ACHN (cell line): ENCODE results near the gene FCRLB.
"Not testable (repeated sequence)": the region's sequence is repeated elsewhere in the genome, so short reads cannot be mapped to it uniquely, and the experiment has no call there.

Source experiments
- DNase-seq: peaks from one replicate; pipeline ENCODE4 v3.0.0-alpha.2; 2015
- in situ Hi-C: cut with HindIII; loops from 2 replicates; pipeline ENCODE4 v1.10.0; 2017; ENCODE audit warnings: low sequenced_read_pairs, low pct_ligation_motif_present, low pct_unique_long_range_greater_than_20kb

The FCRLB gene, protein sequence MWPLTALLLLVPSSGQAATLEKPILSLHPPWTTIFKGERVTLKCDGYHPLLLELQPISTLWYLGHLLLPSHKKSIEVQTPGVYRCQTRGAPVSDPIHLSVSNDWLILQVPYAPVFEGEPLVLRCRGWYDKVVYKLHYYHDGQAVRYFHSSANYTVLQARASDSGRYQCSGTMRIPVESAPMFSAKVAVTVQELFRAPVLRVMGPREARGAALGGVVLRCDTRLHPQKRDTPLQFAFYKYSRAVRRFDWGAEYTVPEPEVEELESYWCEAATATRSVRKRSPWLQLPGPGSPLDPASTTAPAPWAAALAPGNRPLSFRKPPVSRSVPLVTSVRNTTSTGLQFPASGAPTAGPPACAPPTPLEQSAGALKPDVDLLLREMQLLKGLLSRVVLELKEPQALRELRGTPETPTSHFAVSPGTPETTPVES

DNA sequence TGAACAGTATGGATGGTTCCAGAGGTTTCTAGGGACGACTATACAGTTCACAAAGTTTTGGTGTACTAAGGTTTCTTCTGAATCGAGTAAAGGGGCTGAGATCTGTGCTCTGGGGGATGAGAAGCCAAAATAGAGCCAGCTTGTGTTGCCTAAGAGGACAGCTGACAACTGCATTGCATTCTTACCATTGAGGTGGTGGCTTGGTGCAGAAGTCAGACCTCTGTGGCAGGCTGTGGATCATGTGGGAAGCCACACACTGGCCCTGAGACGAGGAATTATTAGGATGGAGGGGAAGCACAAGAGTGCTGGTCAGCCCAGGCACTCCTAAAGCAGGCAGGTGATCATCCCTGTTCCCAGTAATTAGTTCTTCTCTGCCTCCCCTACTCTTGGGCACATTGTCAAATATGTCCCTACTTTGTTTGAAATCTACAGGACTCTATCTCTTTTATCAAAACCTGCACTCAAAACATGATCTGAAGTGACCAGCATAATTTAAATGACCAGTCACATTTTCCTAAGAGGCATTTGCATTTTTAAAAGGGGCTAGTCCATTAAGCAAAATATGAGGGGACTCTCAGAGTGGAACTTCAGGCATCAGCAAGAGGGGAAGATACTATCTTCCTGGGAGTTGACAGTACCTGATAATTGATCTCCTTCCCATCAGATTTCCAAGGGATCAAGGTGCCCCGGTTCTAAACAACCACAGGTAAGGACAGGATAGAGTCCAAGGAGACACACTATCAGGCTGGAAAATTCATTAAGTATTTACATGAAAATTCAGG, at the start of gene FCRLB:
TSS of gene FCRLB (plus strand) at position 589 of the 782 bp plus-strand sequence. CDS start 1,129 bp downstream, outside the sequence.
- DNase-seq, result no peak
- in situ Hi-C loops, result no loop called here

DNA sequence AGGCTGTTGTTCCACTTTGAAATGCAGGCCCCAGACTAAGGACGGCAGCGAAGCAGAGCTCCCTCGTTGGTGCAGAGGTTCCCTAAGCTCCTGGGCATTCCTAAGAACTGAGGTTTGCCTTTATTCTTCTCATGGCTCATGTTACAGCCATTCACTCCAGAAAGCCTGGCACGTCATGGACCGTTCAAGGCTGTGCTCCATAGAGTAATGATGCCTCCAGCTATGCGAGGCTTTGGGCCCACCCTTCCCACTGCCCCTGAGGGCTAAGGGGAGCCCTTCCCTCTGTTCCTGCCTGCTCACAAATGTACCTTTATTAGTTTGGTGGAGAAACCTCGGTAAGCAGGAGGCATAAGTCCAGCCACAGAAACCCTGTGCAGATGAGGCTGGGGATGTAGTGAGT, 47.9 kb upstream of the FCRLB start:
- in situ Hi-C loops, DNase-seq: not testable (repeated sequence)

DNA sequence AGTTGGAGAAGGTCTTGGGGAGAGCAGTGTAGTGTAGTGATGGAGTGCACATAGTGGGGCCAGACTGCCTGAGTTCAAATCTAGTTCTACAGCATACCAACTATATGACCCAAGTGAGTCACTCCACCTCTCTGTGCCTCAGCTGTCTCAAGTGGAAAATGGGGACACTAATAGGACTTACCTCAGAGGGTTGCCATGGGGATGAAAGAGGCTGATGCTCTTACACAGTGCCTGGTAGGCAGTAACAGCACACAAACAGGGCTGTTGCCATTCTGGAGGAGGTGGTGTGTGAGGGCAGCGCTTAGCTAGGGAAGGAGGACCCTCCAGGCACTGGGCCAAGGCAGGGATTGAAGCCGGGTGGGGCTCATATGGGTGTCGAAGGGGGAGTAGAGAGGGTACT, 46.9 kb upstream of the FCRLB start:
- in situ Hi-C loops, DNase-seq: not testable (repeated sequence)

DNA sequence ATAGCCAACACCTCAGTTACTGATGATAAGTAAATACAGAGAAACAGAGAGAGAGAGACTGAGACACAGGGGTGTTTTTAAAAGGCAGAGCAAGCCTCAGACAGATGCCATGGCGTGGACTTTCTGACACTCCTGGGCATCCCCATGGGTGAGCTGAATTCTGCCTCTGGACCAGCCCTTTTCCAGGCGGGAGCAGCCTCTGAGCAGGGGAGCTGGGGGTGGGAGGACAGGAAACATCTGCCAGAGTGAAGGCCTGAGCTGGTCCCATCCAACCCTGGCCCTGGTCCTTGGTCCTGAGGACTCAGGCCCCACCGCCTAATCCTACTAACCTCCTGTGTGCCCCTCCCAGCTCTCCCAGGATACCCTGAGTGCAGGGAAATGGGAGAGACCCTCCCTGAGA, 46.4 kb upstream of the FCRLB start:
- DNase-seq, in situ Hi-C loops: not testable (repeated sequence)

DNA sequence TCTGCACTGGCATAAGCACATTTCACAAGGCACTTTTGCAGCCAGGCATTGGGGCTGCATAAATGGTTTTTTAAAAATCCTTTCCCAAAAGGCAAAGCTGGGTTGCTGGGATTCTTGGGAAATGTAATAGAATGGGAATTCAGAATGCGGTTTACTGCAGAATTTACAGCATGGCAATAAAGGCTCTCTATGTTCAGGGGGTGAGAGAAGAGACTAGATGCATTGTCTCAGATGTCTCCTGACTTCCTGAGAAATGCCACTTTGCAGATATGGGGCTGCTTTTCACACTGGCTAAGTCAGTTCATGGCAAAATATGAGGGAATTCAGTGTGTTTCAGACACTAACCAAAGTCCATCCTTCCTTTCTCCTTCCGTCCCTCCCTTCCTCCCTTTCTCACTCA, 44.9 kb upstream of the FCRLB start:
- in situ Hi-C loops, result no loop called here
- DNase-seq, result no peak

DNA sequence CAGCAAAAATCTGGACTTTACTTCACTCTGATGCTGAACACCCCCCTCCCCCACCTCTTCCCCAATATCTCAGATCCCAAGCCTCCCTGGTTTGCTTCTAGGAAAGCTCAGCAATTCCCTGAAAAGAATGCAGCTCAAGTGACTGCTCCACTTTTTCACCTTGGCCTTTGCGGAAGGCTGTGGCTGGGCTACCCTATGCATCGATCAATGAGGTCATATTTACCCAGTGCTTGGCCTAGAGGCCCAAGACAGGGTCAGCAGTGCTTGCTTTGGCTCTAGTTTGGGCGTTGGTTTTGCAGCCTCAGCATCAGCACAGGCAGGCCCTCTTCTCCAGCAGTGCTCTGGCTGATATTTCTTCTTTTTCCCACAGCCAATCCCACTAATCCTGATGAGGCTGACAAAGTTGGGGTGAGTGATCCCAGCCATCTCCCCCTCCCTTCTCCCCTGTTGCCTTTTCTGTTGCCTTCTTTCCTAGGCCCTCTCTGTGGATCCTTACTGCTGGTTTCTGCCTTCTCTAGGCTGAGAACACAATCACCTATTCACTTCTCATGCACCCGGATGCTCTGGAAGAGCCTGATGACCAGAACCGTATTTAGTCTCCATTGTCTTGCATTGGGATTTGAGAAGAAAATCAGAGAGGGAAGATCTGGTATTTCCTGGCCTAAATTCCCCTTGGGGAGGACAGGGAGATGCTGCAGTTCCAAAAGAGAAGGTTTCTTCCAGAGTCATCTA, 44.2 kb upstream of the FCRLB start:
- no peak for DNase-seq

DNA sequence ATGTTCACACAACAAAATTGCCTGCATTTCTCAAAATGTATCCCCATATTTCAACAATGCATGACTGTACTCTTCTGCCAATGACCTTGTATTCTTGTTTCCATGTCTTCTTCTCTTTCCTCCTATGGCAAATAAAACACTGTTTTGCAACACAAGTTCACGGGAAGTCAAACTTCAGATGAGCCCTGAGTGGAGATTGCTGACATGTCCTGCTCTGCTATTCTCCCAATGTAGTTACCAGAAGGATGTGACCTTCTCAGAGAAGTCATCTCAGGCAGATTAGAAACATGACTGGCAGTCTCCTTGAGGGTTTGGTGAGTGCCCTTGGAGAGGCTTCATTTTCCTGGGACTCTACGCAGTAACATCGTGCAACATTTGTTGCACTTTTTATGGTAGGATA, 42.8 kb upstream of the FCRLB start:
- in situ Hi-C loops, result no loop called here

More for the DNA sequence above, 44.2 kb upstream of the FCRLB start:
- in situ Hi-C loops, result no loop called here

DNA sequence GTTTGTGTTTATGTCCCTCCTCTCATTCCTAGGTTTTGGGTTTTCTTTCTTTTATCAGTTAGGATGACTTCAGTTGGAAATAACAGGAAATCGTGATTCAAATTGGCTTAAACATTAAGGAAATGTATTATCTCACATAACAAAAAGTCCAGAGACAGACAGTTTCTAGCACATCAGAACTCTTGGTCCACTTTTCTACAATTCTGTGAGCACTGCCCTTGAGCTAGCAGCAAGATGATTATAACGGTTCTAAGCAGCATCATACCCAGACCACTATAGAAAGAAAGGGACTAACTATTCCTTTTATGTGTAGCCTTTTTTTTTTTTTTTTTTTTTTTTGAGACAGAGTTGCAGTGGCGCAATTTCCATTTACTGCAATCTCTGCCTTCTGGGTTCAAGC, 39.5 kb upstream of the FCRLB start:
- no peak for DNase-seq
- in situ Hi-C loops, result no loop called here

More for the DNA sequence above, 42.8 kb upstream of the FCRLB start:
- no peak for DNase-seq

DNA sequence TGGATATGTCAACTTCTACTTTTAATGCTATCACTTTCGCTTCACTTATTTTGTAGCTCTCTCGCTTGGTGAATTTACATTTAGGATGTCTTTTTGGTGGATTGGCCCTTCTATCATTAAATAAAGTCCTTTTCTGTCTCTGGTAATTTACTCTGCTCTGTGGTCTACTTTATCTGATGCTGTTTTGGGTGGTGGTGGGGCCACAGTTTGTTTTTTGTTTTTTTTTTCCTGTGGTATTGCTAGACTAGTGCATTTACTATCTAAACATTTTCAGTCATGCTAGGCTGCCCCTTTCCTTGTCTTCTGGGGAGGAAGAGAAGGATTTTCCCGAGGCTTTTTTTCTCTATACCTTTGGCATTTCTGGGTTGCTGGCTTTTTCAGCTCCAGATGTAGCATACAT, 32.4 kb upstream of the FCRLB start:
- in situ Hi-C loops, result no loop called here
- no peak for DNase-seq

DNA sequence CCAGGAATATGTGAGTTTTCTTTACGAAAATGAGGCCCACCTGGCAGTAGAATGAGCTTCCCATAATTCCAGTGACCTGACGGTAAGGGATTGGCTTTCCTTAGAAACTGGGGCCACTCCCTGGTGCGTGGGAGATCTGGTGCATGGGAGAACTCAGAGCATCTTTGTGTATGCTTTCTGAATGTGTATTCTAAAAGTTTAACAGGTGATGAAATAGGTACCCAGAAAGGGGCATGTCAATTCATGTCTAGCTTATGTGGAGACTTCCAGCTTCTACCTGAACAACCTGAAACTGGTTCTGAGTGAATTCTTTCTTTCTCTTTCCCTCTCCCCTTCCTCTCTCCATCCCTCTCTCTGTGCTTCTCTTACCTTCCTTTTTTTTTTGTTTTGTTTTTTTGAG, 29.5 kb upstream of the FCRLB start:
- in situ Hi-C loops, result no loop called here
- DNase-seq, result no peak

DNA sequence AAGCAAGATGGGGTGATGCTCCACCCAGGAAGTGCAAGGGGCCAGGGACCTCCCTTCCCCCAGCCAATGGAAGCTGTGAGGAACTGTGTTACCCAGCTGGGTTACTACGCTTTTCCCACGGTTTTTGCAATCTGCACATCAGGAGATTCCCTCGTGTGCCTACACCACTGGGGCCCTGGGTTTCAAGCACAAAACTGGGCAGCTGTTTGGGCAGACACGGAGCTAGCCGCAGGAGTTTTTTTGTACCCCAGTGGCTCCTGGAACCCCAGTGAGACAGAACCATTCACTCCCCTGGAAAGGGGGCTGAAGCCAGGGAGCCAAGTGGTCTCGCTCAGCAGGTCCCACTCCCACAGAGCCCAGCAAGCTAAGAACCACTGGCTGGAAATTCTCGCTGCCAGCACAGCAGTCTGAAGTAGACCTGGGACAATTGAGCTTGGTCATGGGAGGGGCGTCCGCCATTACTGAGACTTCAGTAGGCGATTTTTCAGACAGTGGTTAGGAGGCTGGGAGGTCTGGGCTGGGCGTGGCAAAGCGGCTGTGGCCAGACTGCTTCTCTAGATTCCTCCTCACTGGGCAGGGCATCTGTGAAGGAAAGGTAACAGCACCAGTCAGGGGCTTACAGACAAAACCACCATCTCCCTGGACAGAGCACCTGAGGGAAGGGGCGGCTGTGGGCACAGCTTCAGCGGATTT, 28.2 kb upstream of the FCRLB start:
- in situ Hi-C loops, DNase-seq: not testable (repeated sequence)

DNA sequence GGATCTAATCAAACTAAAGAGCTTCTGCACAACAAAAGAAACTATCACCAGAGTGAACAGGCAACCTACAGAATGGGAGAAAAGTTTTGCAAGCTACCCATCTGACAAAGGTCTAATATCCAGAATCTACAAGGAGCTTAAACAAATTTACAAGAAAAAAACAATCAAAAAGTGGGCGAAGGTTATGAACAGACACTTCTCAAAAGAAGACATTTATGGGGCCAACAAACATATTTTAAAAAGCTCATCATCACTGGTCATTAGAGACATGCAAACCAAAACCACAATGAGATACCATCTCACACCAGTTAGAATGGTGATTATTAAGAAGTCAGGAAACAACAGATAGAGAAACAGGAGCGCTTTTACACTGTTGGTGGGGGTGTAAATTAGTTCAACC, 23.0 kb upstream of the FCRLB start:
- DNase-seq, in situ Hi-C loops: not testable (repeated sequence)

DNA sequence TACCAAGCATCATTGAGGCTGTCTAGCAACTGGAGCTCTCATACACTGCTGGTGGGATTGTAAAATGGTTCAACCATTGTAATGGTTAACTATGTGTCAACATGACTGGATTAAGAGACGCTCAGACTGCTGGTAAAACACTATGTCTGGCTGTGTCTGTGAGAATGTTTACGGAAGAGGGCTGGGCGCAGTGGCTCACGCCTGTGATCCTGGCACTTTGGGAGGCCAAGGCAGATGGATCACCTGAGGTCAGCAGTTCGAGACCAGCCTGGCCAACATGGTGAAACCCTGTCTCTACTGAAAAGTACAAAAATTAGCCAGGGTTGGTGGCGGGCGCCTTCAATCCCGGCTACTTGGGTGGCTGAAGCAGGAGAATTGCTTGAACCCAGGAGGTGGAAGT, 19.1 kb upstream of the FCRLB start:
- in situ Hi-C loops, result no loop called here
- DNase-seq, result peak; percentile 56

DNA sequence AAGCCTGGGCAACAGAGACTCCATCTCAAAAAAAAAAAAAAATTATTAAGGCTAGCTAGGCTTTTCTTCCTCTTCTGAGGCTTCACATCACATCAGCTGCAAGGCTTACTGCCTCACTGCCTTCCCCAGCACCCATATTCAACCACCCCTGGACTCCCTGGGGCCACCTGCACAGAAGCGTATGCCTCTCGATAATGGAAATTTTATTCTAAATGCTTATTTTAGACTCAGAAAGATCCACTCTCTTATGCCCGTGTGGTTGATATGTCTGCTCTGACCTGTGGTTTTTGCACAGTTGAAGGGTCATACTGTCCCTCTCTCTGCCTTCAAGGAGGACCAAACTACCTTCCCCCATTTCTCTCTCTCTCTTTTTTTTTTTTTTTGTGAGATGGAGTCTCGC, 15.8 kb upstream of the FCRLB start:
- in situ Hi-C loops, result no loop called here
- no peak for DNase-seq

DNA sequence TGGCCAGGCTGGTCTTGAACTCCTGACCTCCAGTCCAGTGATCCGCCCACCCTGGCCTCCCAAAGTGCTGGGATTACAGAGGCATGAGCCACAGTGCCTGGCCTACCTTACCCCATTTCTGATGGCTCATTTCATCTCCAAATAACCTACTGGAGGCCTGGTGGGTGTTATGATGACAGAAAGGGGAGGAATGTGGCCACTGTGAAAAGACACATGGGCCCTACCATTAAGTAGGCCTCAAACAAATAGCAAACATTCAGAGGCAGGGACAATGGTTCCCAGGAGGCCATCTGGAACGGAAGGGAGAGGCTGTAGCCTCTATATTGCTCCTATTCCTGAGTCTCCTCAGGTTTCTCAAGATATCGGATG, 15.2 kb upstream of the FCRLB start:
- in situ Hi-C loops, result no loop called here
- DNase-seq, result no peak

DNA sequence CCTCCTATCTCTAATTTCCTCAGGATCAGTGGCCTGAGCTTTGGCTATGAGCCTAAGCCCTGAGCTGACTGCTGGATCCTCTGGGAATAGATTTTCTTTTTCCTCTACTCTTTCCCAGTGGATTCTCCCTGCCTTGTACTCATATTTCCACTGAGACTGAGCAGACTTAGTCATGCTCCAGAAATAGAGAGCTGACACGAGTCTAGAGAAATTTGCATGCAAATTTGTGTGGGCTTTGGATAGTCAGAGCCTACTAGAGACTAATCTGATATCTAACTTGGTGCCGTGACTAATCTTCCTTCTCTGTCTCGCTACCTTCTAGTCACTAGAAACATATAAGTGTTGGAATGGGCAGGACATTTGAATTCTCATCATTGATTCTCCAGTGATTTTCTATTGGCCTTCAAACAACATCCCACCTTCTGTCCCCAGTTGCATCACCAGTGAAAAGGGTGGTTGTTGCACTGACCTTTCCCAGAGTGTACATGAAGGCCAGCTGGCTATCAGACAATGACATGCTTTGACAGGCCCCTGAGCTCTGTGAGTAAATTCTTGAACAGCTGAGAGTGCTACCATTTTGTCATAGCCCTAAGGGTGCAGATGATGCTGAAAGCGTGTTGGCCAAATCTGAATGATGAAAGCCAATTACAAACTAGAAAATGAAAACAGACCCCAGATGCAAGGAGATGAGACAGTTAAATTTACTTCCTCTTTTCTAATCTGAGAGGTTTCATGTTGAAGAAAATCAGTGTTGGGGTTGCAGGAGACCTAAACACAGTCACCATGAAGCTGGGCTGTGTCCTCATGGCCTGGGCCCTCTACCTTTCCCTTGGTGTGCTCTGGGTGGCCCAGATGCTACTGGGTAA, 14.6 kb upstream of the FCRLB start, which contains the start of gene FCRLA:
TSS of gene FCRLA (plus strand) at position 748 of the 866 bp plus-strand sequence. CDS start at position 784, 36 bp downstream.
- in situ Hi-C loops, result no loop called here
- peak; percentile 9 for DNase-seq

DNA sequence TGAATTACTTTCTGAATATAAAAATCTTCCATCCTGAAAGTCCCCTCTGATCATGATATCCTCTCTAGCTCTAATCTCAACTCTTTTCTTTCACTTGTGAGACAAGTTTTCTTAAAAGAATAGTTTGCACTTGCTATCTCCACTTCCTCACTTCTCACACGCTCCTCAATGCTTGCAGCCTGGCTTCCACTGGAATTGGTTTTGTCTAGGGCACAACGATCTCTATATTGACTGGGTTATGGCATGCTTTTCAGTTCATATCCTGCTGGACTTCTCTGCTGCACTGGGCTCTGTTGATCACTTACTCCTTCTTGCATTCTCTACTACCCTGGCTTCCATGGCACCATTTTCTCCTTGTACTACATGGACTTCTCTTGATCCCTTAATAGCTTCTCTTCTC, 13.8 kb upstream of the FCRLB start:
- DNase-seq, result no peak
- in situ Hi-C loops, result no loop called here

DNA sequence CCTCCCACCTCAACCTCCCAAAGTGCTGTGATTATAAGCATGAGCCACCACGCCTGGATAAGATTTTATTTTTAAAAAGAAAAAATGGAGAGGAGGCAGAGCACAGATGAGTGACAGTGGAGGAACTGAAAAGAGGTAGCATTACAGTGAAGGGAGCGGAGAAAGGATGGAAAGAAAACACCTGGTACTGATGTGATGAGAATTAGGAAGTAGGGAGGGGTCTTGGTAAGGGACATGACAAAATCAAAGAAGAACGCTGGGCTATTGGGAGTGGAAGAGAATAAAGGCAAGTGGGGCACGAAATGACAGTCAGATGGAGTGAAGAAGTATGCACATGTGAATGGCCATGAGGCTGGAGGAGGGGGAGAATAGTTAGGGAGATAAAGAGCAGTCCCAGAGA, 12.0 kb upstream of the FCRLB start:
- in situ Hi-C loops, result no loop called here
- no peak for DNase-seq
